GM10266 (cell line): ENCODE results near the gene CC2D2A.

Experiments used
- DNase-seq: peaks from one replicate; pipeline ENCODE4 v3.0.0; 2012; ENCODE audit errors: extremely low spot score
- TF ChIP-seq, protein P1 (sequence below): IDR thresholded peaks from 2 replicates; pipeline ENCODE4 v1.5.1; 2012; ENCODE audit warnings: mild to moderate bottlenecking, low read depth; ENCODE audit not compliant: control insufficient read depth, insufficient read depth; ENCODE audit errors: missing control alignments

CC2D2A gene

DNA sequence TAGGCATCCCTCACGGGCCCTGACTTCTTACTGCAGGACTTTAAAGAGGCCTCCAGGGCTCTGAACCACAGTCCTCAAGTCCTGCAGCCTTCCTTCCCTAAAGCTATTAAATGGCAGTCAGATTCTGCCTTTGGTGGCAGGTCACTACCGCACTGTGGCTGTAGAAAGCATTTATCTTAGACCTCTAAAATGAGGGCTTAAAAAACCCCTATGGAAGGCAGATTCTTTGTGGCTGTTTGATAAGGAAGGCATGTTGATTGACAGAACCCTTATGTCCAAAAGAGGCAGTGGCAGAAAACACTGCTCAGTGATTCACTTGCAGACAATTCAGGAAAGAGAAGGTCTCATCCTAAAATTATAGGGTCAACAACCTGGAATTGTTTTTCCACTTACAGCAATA lies 106.3 kb downstream of the CC2D2A start:
- DNase-seq = no peak
- TF ChIP-seq, protein P1, sequence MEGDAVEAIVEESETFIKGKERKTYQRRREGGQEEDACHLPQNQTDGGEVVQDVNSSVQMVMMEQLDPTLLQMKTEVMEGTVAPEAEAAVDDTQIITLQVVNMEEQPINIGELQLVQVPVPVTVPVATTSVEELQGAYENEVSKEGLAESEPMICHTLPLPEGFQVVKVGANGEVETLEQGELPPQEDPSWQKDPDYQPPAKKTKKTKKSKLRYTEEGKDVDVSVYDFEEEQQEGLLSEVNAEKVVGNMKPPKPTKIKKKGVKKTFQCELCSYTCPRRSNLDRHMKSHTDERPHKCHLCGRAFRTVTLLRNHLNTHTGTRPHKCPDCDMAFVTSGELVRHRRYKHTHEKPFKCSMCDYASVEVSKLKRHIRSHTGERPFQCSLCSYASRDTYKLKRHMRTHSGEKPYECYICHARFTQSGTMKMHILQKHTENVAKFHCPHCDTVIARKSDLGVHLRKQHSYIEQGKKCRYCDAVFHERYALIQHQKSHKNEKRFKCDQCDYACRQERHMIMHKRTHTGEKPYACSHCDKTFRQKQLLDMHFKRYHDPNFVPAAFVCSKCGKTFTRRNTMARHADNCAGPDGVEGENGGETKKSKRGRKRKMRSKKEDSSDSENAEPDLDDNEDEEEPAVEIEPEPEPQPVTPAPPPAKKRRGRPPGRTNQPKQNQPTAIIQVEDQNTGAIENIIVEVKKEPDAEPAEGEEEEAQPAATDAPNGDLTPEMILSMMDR = no peak

DNA sequence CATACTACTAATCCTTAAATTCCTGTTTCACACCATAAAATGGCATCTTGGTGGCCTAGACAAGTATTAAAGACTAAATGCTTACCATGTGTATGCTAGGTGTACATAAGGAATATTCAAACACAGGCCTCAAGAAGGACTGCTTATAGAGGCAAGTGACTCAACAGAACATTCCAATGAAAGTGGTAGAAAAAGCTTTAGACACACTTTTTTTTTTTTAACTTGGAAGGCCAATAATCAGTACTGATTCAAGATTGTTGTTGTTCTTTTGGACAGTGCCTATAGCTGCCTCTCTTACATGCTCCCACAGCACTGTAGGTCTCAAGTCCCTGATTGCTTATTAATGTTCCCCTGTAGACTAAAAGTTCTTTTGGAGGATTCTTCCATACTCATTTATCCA lies 107.8 kb downstream of the CC2D2A start:
- TF ChIP-seq, protein P1 = no peak
- no peak for DNase-seq

DNA sequence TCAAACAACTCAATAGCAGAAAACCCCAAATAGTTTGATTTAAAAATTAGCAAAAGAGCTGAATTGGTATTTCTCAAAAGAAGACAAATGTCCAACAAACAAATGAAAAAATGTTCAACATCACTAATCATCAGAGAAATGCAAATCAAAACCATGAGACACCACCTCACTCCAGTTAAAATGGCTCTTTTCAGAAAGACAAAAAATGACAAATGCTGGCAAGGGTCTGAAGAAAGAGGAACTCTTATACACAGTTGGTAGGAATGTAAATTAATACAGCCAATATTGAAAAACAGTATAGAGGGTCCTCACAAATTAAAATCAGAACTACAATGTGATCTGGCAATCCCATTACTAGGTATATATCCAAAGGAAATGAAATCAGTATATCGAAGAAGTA lies 115.1 kb downstream of the CC2D2A start:
- no peak for DNase-seq
- TF ChIP-seq, protein P1 = no peak

DNA sequence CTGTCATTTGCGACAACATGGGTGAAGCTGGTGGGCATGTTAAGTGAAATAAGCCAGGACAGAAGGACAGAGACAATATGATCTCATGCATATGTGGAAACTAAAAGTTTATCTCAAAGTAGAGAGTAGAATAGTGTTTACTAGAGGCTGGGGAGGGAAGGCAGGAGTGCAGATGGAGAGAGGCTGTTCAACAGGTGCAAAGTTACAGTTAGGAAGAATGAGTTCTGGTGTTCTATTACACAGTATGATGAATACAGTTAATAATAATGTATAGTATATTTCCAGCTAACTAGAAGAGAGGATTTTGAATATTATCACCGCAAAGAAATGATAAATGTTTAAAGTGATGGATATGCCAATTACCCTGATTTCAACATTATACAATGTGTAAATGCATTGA lies 115.6 kb downstream of the CC2D2A start:
- DNase-seq = no peak
- TF ChIP-seq, protein P1 = no peak

DNA sequence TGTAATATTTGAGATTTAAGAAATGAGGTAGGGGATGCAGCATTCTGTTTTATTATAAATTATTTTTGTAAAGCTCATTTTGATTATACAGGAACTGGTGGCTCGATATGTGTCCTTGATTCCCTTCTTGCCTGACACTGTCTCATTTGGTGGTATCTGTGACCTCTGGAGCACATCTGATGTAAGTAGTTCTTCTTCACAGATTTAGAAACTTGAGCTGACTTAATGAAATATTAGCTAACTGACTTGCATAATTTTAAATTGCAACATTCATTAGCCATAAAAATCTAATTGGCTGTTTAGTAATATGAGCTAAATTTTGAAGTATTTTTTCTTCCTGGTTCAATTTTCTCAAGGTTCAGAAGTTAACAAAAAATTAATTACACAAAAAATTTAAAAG lies 116.4 kb downstream of the CC2D2A start:
- DNase-seq = no peak
- TF ChIP-seq, protein P1 = no peak

DNA sequence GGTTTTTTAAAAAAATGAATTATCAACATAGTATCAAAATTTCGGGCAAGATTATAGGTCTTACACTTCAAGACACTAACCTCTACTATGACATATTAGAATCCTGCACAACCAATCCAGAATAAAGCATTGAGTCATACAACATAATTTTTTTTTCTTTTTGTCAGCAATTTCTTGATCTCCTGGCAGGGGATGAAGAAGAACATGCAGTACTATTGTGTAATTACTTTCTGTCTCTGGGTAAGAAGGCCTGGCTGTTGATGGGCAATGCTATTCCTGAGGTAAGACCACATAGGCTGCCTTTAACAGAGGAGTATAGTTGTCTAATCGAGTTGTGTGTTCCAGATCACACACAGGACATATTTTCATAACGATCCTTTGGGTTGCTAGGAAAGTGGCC lies 118.0 kb downstream of the CC2D2A start:
- DNase-seq = no peak
- TF ChIP-seq, protein P1 = no peak

DNA sequence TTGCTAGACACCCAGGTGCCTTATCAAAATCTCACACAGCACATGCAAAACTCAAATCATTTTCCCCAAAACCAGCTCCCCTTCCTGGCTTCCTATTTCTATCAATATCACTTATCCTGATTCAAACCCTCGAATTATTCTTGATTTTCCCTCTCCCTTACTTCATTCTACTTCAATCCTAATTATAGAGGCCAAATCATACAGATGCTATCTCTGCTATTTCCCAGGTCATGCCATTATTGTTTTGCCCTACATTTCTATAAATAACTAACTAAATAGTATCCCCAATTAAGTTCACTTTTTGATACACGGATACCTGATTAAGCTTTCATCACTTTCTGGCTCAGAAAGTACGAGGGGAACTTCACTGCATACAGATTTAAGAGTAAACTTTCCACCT lies 123.1 kb downstream of the CC2D2A start:
- TF ChIP-seq, protein P1 = no peak
- DNase-seq = no peak
